ENCODE data around the gene ITGA1. TPM values are rescaled to one million over a fixed set of nuclear protein-coding genes. Genes with fewer than 3 reads are reported as not detected.

ITGA1 gene
- total and polyA plus RNA-seq, 2 of the 13 experiments (the other 11 are each of a cell fraction or from before 2014, with no cell fraction given) = 23.1 to 28.6 TPM

- Histone ChIP-seq H3K79me2 (ENCODE audit: insufficient read depth, low read length) (peaks cover 2% of the 10 kb centered on the region), H4K20me1 (ENCODE audit: insufficient read depth, low read length) (no peaks in the 10 kb centered on the region), H3K27me3 (ENCODE audit: control insufficient read depth in 1 of 2, insufficient read depth in 2 of 2, low read length in 2 of 2) (no peaks in the 10 kb centered on the region), H3K4me2 (ENCODE audit: low read depth, low read length) (no peak overlapping the region), H3K27ac (ENCODE audit: extremely low read length, insufficient read depth, low read length) (no peak overlapping the region), H3K9ac (ENCODE audit: insufficient read depth, low read depth, low read length) (no peak overlapping the region), H3K9me3 (ENCODE audit: low read length) (no peaks in the 10 kb centered on the region), H2AFZ (ENCODE audit: low read length) (no peak overlapping the region), H3K4me3 (replicated peaks in 1 of 3; ENCODE audit: insufficient read depth in 1 of 3, low read depth in 2 of 3, low read length in 3 of 3) (no peak overlapping the region), H3K36me3 (replicated peaks in 1 of 2; ENCODE audit: control insufficient read depth in 1 of 2, insufficient read depth in 2 of 2, low read length in 2 of 2) (no peaks in the 10 kb centered on the region), H3K4me1 (ENCODE audit: insufficient read depth, low read length) (peaks cover 9% of the 10 kb centered on the region; the same call in 1 of the 2 replicates)
- CTCF ChIA-PET (ENCODE audit: low intra/inter-chr PET ratio, low total read pairs) = no interaction called here
- ATAC-seq (no peak), DNase-seq (ENCODE audit: low spot score) (no peak), FAIRE-seq (no peak)
- BruUV-seq (replicated peaks) = no TSS peak
- intact Hi-C loops (cut with micrococcal nuclease; ENCODE audit: unreplicated experiment) = no loop called here
- in situ Hi-C loops (cut with HindIII; ENCODE audit: extremely low pct_ligation_motif_present, low pct_unique_long_range_greater_than_20kb) = no loop called here
- POLR2A ChIA-PET = no interaction called here
- TF ChIP-seq ZNF33A (CRISPR knock-in tag; IDR thresholded peaks at IDR 0.05; ENCODE audit: borderline replicate concordance) (no peak), CTCF (CRISPR knock-in tag; IDR thresholded peaks at IDR 0.05) (no peak), TFDP1 (CRISPR knock-in tag; IDR thresholded peaks at IDR 0.05; ENCODE audit: borderline replicate concordance) (no peak), ZNF431 (CRISPR knock-in tag; IDR thresholded peaks at IDR 0.05; ENCODE audit: borderline replicate concordance, low read depth) (no peak), ZNF720 (CRISPR knock-in tag; IDR thresholded peaks at IDR 0.05) (no peak), ZBTB14 (CRISPR knock-in tag; IDR thresholded peaks at IDR 0.05) (no peak), GATAD2A (CRISPR knock-in tag; IDR thresholded peaks at IDR 0.05) (no peak), NFAT5 (CRISPR knock-in tag; IDR thresholded peaks at IDR 0.05) (no peak), FOXJ3 (CRISPR knock-in tag; IDR thresholded peaks at IDR 0.05; ENCODE audit: borderline replicate concordance) (no peak), ZNF768 (CRISPR knock-in tag; IDR thresholded peaks at IDR 0.05) (no peak), SCMH1 (CRISPR knock-in tag; IDR thresholded peaks at IDR 0.05; ENCODE audit: borderline replicate concordance) (no peak), ZNF761 (CRISPR knock-in tag; conservative IDR thresholded peaks at IDR 0.05) (no peak), ATM (IDR thresholded peaks at IDR 0.05; ENCODE audit: borderline replicate concordance) (no peak), ZNF3 (CRISPR knock-in tag; IDR thresholded peaks at IDR 0.05) (no peak), ZNF891 (CRISPR knock-in tag; IDR thresholded peaks at IDR 0.05) (no peak)
- WGBS (ENCODE audit: low lambda C conversion rate) = 97% methylated on average over 1 of the region's 1 CpG
These were observed 34.2 kb downstream of the ITGA1 start for GRCh38 chr5:52821901-52822300.

Measured in HepG2 (cell line).